GM19193 (cell line): Measurements from ENCODE around the gene ATP2C2.

ENCODE experiments used
- POLR2A ChIP-seq: IDR thresholded peaks from 4 replicates; pipeline ENCODE4 v1.6.1; 2011; ENCODE audit not compliant: insufficient read depth, insufficient read length; ENCODE audit errors: extremely low read depth

Gene ATP2C2

GRCh38 chr16:84459941-84460405 lies 91.6 kb downstream of the ATP2C2 start:
- TF ChIP-seq POLR2A = no peak

DNA sequence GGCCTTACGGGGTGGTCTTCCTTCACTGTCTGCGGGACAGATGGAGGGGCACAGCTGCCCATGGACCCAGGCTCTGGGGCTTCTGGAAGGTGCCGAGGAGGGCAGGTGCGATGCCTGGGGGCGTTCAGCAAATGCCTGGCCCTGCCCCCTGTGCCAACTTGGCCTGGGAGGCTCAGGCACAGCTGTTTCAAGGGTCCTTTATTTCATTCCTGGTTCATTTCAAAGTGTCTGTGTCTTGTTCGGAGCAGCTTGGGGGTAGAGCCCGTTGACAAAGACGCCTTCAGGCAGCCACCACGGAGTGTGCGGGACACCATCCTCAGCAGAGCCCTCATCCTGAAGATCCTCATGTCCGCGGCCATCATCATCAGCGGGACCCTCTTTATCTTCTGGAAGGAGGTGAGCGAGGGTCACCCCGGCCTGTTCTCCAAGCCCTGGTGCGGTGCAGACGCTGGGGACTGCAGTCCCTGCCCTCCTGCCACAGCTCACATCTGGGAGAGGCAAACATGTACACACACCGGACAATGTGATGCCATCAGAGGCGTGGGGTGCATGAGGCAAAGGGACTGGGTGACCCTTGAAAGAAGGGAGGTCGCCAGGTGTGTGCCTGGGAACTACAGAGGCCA lies 92.2 kb downstream of the ATP2C2 start:
- TF ChIP-seq POLR2A = no peak

- no peak for TF ChIP-seq POLR2A
Measured at GRCh38 chr16:84461029-84461412, 92.7 kb downstream of the ATP2C2 start.

DNA sequence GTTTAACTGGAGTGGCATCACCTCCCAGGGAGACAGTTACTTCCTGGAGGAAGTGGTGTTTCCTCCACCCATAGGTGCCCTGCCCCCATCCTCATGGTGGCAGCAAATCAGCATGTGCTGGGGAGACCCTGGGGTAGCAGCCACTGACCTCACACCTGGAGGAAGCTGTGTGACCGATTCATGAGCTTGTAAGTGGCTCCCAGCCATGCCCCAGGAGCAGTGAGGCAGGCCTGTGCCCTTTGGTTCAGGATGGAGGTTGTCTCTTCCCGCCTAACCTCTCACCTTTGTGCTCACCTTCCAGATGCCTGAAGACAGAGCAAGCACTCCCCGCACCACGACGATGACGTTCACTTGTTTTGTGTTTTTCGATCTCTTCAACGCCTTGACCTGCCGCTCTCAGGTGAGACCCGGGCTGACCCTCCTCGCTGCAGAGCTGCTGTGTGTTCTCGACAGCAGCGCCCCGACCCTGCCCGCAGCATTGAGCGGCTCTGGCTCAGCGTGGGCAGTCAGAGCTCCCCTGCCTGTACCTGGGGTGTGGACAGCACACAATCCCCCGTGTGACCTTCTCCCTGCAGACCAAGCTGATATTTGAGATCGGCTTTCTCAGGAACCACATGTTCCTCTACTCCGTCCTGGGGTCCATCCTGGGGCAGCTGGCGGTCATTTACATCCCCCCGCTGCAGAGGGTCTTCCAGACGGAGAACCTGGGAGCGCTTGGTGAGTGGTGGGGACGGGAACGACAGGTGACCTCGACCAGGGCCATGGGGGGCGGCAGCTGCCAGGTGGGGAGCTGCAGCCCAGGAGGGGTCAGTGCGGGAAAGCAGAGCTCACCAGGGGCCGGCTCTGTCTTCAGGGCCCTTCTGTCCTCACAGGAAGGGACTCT lies 93.3 kb downstream of the ATP2C2 start:
- no peak for TF ChIP-seq POLR2A

DNA sequence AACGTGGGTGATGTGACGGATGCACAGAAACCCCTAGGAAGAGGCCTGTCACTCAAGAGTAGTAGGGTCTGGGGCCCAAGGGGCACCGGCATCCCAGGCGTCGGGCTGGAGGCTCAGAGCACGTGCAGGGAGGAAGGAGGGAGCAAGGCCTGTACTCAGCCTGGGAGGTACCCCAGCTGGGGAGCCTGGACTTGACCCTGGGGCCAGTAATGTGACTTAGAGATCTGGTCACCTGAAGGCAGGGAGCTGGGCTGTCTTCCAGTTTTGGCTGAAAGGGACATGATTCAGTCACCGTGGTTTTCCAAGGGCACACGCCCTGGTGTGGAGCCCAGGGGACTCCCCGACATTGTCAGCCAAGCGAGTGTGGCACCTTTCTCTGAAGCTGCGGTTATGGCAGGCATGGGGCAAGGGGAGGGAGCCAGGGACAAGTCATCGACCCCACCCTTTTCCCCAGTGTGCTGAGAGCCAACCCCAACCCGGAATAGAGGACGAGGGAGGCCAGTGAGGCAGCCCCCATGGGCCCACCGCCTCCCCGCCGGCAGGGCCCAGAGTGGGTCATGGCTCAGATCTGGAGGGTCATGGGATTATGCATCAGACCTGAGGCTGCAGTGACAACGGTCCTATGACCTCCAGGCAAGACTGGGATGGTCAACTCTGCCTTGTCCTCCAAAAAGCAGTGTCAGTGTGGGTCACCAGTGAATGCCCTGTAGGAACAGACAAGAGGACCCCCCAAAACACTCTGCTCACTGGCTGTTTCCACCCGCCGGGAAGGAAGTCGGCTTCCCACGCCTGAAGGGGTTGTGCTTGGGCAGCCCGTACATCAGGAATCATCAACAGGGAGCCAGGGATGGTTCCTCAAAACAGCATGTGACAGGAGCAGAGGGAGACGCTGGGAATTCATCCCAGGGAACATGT lies 94.2 kb downstream of the ATP2C2 start:
- TF ChIP-seq POLR2A = no peak

DNA sequence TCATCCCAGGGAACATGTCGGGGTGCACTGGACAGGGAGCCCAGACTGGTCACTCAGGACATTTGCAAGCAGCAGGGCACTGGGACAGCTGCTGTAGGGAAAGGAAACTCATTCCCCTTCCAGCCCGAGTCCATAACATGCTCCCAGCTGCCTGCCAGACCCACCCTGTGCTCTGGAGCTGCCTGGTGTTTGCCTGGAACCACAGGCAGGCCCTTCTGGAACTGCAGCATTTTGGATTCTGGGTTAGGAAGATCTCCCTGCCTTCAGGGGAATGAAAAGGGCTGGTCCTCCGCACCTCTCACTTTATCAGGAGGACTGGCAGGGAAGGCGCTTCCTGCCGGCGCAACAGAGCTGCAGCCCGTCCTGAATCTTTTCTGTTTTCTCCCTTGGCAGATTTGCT lies 94.9 kb downstream of the ATP2C2 start:
- TF ChIP-seq POLR2A = no peak

- no peak for TF ChIP-seq POLR2A
Measured at GRCh38 chr16:84464116-84464515, 95.8 kb downstream of the ATP2C2 start.

DNA sequence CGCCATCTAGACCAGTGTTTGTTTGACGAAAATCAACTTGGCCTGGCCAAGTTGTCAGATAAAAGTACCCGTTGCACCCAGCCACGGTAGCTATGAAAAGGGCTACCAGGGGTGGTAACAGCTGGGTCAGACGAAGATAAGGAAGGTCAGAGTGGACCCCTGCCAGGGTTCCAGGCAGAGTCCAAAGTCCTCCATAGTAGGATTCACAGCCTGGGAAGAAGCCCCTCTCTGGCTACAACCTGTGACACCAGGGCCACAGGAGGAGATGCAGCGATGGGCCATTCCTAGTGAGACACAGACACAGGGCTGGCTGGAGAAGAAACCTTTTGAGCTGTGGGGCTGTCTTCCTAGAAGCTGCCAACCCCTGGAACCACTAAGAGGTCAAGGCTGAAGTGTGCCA lies 96.8 kb downstream of the ATP2C2 start:
- TF ChIP-seq POLR2A = no peak

- TF ChIP-seq POLR2A = no peak
Measured at GRCh38 chr16:84466692-84467091, 98.4 kb downstream of the ATP2C2 start.

GRCh38 chr16:84467256-84467655 lies 98.9 kb downstream of the ATP2C2 start:
- TF ChIP-seq POLR2A = no peak

- no peak for TF ChIP-seq POLR2A
Measured at GRCh38 chr16:84467709-84468108, 99.4 kb downstream of the ATP2C2 start.

DNA sequence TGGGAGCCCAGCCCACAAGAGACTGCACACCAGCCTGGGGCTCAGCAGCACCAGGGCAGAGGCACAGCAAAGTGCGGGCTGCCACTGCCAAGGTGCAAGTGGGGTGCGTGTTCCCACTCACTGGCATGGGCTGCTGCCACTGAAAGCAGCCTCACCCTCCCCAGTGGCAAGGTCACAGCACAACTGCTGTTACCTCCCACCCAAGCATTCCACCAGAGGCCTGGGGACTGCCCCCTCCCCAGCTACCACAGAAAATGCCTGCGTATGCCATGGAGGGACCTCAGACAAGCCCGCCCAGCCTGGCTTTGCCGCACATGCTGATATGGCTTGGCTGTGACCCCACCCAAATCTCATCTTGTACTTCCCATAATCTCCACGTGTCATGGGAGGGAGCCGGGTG lies 103.0 kb downstream of the ATP2C2 start:
- no peak for TF ChIP-seq POLR2A

- no peak for TF ChIP-seq POLR2A
Measured at GRCh38 chr16:84471966-84472365, 103.6 kb downstream of the ATP2C2 start.

GRCh38 chr16:84475643-84476240 lies 107.4 kb downstream of the ATP2C2 start:
- no peak for TF ChIP-seq POLR2A

DNA sequence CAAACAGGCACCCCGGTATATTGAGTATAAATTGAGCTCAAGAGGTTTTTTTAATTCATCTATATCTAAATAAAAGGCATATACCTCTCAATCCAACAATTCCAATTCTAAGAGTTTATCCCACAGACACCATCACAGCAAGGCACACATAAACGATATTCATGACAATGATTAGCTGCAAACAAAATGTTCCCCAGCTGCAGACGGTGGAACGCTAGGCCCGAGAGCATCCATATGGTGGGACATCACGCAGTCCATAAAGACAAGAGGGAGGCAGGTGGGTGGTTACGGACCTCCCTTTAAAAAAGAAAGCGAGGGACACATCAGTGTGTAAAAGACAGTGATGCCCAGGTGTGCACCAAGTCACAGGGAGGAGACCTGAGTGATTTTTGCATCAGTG lies 108.1 kb downstream of the ATP2C2 start:
- TF ChIP-seq POLR2A = no peak
